Hepatic stellate cell (primary cell): ENCODE results near the gene HMG20A.
"Not testable (repeated sequence)": the region's sequence is repeated elsewhere in the genome, so short reads cannot be mapped to it uniquely, and the experiment has no call there.

Source experiments
- DNase-seq: peaks from one replicate; pipeline ENCODE4 v3.0.0; 2011; ENCODE audit warnings: low spot score

Gene HMG20A

GRCh38 chr15:77420610-77421369 is at the start of gene HMG20A:
Gene HMG20A, plus strand, starts transcription at chr15:77420888. Its CDS starts 37,520 bp downstream, at chr15:77458408.
- DNase-seq: peak; percentile 70

DNA sequence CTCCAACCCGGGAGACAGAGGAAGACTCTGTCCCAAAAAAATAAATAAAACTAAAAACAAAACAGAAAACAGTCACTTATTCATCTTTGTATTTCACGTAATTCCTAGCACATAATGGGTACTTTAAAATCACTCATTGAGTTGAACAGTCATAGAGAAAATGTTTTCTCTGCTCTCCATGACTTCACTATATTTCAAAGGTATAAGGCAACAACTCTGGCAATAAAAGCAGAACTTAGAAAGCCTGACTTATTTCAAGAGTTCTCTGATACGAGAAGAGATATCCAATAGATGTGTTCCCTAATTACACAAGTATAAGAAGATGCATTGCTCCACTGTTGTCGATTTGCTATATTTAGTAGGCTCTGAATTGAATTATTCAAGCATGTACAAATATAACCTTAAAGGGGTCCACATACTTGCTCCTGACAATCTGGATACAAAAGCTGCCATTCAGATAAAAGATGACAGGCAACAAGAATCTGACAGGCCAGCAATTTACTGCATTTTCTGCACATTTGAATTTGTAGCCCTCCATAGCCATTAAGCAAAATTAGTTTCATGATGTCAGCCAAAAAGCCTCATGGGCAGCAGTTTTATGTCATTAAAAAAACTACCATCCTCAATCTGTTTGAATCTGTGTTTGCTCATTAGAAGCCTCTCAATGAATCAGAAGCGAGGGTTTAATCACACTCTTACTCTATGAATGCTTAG is 48.7 kb upstream of the HMG20A start:
- DNase-seq: no peak

- DNase-seq: no peak
Observed at GRCh38 chr15:77373441-77373840, 47.2 kb upstream of the HMG20A start.

GRCh38 chr15:77375133-77375532 is 45.6 kb upstream of the HMG20A start:
- no peak for DNase-seq

GRCh38 chr15:77376770-77377169 is 43.9 kb upstream of the HMG20A start:
- DNase-seq: no peak

DNA sequence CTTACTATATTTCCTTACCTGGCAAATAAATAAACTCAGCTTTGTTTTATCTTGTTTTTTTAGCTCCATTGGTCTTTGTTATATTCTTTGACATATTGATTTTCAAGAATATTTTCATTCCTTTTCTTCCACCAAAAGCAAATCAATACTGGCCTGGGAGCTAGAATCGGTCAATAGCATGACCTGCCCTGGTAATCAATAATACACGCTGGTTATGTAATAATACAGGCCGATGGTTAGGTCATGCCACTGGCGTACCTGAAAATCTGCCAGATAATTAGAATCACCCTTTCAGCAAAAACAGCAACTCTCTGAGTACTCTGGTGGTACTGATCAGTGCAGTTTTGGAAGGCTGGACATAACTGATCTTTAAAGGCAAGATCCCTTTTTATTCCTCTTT is 40.7 kb upstream of the HMG20A start:
- no peak for DNase-seq

GRCh38 chr15:77384086-77384485 is 36.6 kb upstream of the HMG20A start:
- no peak for DNase-seq

GRCh38 chr15:77384589-77385359 is 35.9 kb upstream of the HMG20A start:
- no peak for DNase-seq

- no peak for DNase-seq
Observed at GRCh38 chr15:77386626-77387025, 34.1 kb upstream of the HMG20A start.

DNA sequence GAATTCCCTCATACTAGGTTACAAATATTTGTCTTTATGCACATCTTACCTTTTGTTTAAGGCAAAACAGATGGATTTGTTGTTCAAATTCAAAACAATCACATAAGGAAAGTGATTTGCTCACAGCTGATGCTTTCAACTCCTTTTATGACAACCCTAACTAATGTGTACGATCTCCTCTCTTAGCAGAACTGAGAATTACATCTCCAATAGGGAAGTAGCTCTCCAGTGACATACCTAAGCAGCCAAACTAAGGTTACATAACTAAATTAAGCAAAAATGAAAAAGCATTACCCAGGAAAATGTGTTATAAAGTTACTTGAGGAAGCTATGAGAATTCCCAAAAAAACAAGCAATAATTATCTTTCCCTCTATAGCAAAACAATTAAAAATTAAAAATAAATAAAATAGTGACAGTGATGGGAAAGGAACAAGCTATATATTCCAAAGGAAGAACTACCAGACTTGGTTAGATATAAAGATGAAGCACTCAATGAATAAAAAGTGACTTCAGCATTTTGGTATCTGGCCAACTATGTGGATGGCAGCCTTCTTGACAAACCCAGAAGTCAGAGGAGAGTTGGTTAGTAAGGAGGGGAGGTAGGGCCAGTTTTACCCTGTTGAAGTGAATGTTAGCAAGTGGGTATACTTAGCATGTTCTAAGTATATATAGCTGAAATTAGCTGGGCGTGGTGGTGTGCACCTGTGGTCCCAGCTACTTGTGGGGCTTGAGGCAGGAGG is 33.2 kb upstream of the HMG20A start:
- DNase-seq: no peak

- DNase-seq: no peak
Observed at GRCh38 chr15:77391372-77391951, 29.2 kb upstream of the HMG20A start.

DNA sequence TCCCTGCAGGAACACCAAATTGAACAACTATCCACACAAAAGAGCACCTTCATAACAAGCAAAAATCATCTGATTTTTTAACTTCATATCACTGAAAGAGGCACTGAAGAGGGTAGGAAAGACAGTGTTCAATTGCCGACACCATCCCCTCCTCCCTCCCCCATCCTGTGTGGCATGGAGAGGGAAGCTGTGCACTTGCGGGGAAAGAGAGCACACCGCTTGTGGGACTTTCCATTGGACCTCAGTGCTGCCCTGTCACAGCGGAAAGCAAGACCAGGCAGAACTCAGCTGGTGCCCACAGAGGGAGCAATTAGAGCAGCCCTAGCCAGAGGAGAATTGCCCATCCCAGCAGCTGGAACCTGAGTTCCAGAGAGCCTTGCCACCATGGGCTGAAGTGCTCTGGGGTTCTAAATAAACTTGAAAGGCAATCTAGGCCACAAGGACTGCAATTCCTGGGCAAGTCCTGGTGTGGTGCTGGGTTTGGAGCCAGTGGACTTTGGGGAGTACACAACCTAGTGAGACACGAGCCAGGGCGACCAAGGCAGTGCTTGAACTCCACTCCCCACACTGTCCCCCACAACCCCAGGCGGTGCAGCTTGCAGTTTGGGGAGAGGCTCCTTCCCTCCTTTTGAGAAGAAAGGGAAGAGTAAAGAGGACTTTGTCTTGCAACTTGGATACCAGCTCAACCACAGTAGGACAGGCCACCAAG is 27.8 kb upstream of the HMG20A start:
- DNase-seq: no peak

DNA sequence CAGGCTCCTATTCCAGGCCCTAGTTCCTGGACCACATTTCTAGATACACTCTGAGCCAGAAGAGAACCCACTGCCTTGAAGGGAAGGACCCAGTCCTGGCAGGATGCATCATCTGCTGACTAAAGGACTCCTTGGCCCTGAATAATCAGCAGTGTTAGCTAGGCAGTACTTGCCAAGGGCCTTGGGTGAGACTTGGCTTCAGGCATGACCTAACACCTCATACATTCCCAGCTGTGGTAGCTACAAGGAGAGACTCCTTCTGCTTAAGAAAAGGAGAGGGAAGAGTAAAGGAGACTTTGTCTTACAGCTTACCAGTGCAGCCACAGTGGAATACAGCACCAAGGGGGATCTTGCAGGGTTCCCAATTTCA is 27.2 kb upstream of the HMG20A start:
- DNase-seq: no peak

DNA sequence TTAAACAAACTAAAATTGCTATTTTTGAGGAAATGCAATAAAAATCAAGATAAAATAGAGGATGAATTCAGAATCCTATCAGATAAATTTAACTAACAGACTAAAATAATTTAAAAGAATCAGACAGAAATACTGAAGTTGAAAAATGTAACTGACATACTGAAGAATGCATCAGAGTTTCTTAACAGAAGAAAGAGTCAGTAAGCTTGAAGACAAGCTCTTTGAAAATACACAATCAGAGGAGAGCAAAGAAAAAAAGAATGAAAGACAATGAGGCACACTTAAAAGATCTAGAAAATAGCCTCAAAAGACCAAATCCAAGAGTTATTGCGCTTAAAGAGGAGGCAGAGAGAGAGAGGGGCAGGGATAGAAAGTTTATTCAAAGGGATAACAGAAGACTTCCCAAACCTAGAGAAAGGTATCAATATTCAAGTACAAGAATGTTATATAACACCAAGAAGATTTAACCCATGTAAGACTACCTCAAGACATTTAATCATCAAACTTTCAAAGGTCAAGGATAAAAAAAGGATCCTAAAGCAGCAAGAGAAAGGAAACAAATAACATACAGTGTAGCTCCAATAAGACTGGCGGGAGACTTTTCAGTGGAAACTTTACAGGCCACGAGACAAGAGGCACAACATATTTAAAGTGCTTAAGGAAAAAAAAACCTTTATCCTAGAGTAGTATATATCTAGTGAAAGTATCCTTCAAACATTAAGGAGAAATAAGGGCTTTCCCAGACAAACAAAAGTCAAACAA is 25.5 kb upstream of the HMG20A start:
- no peak for DNase-seq

DNA sequence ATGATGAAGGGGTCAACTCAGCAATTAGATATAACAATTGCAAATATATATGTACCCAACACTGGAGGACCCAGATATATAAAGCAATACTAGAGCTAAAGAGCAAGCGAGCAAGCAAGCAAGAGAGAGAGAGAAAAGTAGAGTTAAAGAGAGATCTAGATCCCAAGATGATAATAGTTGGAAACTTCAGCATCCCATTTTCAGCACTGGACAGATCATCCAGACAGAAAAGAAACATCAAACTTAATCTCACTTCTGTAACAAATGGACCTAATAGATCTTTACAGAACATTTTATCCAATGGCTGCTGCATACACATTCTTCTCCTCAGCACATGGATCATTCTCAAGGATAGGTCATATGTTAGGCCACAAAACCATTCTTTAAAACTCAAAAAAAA is 24.0 kb upstream of the HMG20A start:
- no peak for DNase-seq

GRCh38 chr15:77398927-77399326 is 21.8 kb upstream of the HMG20A start:
- no peak for DNase-seq

- DNase-seq: no peak
Observed at GRCh38 chr15:77400258-77400657, 20.4 kb upstream of the HMG20A start.

DNA sequence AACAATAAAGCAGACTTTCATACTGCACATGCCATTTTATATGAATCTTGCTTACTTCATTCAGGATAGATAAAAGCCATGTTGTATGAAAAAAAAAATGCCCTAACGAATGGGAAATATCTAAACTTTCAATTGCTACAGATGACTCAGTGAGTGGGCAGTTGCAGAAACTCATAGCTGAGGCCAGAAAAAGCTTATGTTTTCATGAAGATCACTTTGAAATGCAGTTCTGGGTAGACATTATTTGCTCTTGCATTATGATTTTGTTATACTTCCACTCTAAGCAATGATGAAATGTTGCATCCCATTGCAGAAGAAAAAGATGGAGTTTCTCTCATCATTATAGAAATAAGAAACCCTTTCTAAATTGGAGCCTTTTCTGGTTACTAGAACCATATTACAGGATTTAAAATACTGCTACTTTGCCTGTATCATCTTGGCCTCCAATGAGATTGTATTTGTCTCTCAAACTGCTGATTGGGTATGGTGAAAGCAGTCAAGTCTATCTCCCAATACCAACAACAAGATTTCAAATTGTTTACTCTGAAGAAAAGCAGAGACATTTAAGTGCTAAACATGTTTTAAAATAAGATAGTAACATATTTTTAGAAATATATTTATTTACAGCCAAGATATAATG is 17.8 kb upstream of the HMG20A start:
- peak; percentile 32 for DNase-seq

DNA sequence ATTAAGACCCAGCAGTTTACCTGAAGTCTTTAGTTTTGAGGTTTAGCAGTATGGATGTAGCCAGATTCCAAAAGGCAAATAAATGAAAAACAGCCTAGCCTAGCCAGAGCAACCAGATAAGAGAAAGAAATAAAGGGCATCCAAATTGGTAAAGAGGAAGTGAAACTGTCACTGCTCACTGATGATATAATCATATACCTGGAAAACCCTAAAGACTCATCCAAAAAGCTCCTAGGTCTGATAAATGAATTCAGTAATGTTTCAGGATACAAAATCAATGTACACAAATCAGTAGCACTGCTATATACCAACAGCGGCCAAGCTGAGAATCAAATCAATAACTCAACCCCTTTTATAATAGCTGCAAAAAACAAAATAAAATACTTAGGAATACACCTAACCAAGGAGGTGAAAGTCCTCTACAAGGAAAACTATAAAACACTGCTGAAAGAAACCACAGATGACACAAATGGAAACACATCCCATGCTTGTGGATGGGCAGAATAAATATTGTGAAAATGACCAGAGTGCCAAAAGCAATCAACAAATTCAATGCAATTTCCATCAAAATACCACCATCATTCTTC is 14.4 kb upstream of the HMG20A start:
- not testable (repeated sequence) for DNase-seq

DNA sequence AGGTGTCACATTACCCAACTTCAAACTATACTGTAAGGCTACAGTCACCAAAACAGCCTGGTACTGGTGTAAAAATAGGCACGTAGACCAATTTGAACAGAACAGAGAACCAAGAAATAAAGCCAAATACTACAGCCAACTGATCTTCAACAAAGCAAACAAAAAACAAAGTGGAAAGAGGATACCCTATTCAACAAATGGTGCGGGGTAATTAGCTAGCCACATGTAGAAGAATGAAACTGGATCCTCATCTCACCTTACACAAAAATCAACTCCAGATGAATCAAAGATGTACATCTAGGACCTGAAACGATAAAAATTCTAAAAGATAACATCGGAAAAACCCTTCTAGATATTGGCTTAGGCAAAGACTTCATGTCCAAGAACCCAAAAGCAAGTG is 13.8 kb upstream of the HMG20A start:
- DNase-seq: no peak
